Ishikawa (cell line): ENCODE data around the gene NOM1.

Experiments
- CEBPB ChIP-seq: IDR thresholded peaks from 2 replicates; pipeline ENCODE4 v1.6.1; 2012
- CREB1 ChIP-seq: IDR thresholded peaks from 2 replicates; pipeline ENCODE4 v1.6.1; 2012; ENCODE audit warnings: low read depth
- EGR1 ChIP-seq: IDR thresholded peaks from 2 replicates; pipeline ENCODE4 v1.6.1; 2012
- EP300 ChIP-seq: IDR thresholded peaks from 2 replicates; pipeline ENCODE4 v1.6.1; 2012; ENCODE audit warnings: borderline replicate concordance
- FOXM1 ChIP-seq: IDR thresholded peaks from 2 replicates; pipeline ENCODE4 v1.6.1; 2012; ENCODE audit warnings: low read depth, borderline replicate concordance
- MAX ChIP-seq: IDR thresholded peaks from 2 replicates; pipeline ENCODE4 v1.6.1; 2012
- NFIC ChIP-seq: IDR thresholded peaks from 2 replicates; pipeline ENCODE4 v1.6.1; 2012
- RAD21 ChIP-seq: IDR thresholded peaks from 2 replicates; pipeline ENCODE4 v1.6.1; 2012; ENCODE audit warnings: low read depth
- TAF1 ChIP-seq: IDR thresholded peaks from 2 replicates; pipeline ENCODE4 v1.6.1; 2012; ENCODE audit warnings: low read depth, mild to moderate bottlenecking
- TCF12 ChIP-seq: IDR thresholded peaks from 2 replicates; pipeline ENCODE4 v1.6.1; 2012; ENCODE audit warnings: low read depth
- TEAD4 ChIP-seq: IDR thresholded peaks from 2 replicates; pipeline ENCODE4 v1.6.1; 2012
- USF1 ChIP-seq: IDR thresholded peaks from 2 replicates; pipeline ENCODE4 v1.6.1; 2012
- YY1 ChIP-seq: IDR thresholded peaks from 2 replicates; pipeline ENCODE4 v1.6.1; 2012; ENCODE audit warnings: low read depth

DNA sequence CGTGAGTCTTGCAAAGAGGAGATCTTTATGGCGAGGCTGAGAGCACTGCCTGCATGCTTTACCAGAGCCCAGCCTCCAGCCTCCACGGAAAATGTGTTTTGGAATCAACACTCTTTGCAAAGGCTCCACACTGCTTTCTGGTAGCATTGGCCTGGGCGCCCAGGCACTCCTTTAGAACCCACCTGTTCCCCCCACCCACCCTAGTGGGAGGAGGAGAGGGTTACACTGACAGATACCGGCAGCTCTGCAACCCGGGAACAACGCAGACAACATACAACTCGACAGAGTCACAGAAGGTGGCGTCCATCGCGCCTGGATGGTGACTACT is 66.5 kb downstream of the NOM1 start:
- TF ChIP-seq CEBPB (no peak), MAX (no peak), NFIC (no peak), EP300 (no peak), YY1 (no peak), TCF12 (no peak), EGR1 (no peak), USF1 (no peak), CREB1 (no peak), TAF1 (no peak), FOXM1 (no peak), RAD21 (no peak), TEAD4 (no peak)
